Activated CD4-positive, CD25-positive, alpha-beta regulatory T cell treated with anti-CD3 and anti-CD28 coated beads, Interleukin-2, amount 50 U/mL, for 72 hours (primary cell): ENCODE data around the gene ACP3.
"Not testable (repeated sequence)": the region's sequence is repeated elsewhere in the genome, so short reads cannot be mapped to it uniquely, and the experiment has no call there.

Experiments
- DNase-seq: peaks from one replicate; pipeline ENCODE4 v3.0.0; 2021

ACP3 gene

DNA sequence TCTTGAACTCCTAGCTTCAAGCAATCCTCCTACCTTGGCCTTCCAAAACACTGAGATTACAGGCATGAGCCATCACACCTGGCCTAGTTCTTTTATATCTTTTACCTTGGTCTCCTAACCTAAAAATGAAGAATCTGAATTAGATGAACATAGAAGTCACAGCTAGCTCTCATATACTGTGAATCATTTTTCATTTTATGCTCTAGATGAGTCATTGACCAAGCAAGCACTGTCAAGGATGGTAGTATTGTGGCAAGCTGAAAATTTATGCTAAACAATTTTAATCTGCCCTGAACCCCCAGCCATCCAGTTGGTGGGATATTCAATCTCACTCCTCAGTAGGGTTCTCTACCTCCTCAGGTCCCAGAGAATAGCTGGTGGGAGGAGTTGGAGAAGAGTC, 51.8 kb downstream of the ACP3 start:
- no peak for DNase-seq

DNA sequence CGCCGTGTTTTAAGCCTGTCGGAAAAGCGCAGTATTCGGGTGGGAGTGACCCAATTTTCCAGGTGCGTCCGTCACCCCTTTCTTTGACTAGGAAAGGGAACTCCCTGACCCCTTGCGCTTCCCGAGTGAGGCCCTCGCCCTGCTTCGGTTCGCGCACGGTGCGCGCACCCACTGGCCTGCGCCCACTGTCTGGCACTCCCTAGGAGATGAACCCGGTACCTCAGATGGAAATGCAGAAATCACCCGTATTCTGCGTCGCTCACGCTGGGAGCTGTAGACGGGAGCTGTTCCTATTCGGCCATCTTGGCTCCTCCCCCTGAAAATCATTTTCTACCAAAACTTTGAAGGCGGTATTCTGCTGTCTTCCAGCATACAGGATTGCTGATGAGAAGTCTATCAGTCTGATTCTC, 59.7 kb downstream of the ACP3 start:
- DNase-seq, result not testable (repeated sequence)

DNA sequence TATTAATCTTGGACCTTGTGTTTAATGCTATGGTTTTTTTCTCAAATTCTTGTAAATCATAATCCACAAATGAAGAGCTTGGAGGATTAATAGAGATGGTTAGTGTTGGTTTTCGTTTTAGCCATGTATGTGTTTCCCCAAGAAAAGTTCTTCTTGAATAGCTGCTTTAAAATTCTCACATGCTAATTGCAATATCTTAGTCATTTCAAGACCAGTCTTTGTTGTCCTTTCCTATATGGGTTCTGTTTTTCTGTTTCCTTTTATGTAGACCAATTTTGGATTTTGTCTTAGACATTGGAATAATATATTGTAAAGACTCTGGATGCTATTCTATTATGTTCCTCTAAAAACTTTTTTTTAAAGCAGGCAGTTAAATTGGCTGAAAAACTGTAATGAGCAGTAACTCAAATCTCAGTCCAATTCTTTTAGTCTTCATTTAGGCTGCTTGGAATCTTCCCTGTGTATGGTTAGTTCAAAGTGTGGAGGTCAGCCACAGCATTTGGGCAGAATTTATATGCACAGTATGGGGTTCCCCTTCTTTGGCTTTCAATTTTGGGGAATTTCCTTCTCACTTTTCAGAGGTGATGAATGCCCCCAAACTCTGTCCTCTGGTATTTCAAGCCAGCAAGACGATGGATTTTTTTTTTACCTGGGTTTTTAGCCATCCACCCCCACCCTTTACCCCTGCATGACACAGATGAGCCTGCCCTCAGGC, 61.0 kb downstream of the ACP3 start:
- DNase-seq, result no peak

DNA sequence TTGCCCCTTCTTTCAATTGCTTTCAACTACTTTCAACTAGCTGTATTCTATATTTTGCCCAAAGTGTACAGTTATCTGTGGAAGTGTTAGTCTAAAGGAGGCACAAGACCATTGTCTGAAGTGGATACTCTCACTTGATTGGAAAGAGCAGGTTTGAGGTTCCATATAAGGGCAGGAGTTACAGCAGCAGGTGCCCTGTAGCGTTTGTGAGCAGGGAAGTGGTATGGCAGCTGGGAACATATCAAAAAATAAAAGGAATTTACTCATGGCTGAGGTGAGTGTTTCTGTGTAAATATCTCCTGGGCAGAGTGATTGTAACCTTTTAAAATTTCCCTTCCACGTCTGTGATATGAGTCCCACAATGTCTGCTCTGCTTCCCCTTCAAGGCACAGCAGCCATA, 61.6 kb downstream of the ACP3 start:
- no peak for DNase-seq

DNA sequence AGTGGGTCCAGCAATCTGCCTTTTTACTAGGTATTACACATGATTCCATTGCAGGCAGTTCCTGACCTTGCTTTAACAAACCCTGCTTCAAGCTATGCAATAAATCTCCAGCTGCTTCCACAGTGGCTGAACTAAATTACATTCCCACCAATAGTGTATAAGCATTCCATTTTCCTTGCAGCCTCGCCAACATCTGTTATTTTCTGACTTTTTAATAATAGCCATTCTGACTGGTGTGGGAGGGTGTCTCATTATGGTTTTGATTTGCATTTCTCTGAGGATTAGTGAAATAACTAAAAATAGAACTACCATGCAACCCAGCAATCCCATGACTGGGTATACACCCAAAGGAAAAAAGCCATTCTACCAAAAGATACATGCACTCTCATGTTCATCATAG, 63.7 kb downstream of the ACP3 start:
- no peak for DNase-seq

DNA sequence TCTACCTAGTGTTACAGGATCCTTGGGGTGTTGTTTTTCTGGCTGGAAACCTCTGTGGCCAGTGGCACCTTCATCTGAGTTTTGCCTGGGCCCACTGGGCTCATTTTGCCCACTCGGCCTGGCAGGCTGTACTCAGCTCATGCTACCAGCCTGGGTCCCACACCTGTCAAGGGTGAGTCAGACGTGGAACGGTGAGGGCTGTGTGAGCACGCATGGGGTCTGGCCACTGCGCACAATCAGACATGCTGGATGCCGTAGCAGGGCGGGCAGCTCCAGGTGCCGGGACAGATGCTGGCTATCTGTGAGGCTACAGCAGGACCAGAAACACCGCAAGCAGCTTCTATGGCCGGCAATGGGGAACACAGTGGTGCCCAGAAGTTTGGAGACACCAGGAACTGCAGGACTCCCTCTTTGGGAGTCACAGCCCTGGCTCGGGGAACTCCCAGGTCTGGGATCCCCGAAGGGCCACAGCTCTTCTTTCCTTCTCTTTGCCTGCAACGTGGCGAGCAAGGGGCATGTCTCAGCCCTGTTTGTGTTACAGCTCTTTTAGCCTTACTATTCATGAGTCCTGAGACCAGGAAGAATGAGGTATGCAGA, 64.2 kb downstream of the ACP3 start:
- DNase-seq, result no peak

DNA sequence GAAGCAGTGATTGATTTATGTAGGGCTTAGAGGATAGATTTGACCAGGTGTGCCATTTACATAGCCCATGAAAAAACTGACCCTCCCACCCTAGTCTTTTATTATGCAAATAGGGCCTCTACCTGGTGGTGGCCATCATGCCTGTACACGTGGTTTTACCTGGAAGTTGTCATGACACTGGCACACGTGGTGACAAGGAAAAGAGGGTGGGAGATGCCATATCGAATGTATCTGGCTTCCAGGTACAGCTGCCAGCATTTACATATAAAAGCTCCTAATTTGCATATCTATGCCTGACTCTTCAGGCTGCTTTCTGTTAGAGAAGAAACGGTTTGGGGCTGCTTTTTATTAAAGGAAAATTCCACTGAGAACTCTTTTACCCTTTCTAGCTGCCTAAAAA, 65.1 kb downstream of the ACP3 start:
- DNase-seq, result no peak

DNA sequence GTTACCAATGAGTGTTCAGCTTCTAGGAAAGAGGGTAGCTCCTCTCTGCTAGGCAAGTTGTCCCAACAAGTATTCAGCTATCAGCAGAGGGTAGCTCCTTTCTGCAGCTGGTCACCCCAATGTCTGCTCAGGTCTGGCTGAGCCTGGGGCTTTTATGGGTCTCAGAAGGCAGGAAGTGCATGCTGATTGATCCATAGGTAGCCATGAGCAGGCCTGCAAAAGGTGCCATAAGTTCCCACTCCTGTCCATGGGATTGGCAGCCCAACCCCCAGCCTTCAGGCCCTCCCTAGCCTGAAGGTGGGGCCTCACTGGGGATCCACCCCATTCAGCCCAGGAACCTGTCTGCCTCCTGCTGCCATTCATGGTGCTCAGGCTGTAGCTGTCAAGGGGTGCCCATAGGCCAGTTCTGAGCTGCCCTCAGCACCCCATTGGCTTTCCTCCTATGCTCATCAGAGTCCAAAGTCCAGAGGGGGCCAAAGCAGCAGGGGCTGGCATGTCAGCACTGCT, 65.5 kb downstream of the ACP3 start:
- no peak for DNase-seq

DNA sequence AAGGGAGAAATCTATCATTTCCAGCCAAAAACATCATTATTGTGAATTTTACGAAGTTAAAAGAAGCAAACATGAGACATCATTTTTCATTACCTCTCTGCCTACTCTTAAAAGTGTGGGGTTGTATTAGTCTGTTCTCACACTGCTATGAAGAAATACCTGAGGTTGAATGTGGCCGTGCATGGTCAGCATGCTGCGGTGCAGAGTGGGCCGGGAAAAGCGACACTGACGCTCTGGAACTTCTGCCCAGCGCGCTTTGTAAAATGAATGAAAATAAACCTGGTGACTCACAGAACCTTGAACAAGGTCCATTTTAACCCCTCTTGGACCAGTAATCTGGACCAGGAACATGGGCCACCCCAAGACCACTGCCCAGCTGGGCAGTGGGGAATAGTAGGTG, 69.1 kb downstream of the ACP3 start:
- no peak for DNase-seq

DNA sequence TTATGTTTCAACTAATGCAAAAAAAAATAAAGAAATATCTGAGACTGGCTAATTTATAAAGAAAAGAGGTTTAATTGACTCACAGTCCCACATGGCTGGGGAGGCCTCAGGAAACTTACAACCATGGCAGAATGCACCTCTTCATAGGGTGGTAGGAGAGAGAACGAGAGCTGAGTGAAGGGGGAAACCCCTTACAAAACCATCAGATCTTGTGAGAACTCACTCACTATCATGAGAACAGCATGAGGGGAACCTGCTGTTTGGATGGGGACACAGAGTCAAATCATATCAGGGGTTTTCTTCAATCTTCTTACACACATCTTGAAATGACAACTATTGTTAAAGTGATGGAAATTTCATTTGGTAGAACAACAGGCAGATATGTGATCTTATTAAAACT, 75.5 kb downstream of the ACP3 start:
- DNase-seq, result not testable (repeated sequence)

DNA sequence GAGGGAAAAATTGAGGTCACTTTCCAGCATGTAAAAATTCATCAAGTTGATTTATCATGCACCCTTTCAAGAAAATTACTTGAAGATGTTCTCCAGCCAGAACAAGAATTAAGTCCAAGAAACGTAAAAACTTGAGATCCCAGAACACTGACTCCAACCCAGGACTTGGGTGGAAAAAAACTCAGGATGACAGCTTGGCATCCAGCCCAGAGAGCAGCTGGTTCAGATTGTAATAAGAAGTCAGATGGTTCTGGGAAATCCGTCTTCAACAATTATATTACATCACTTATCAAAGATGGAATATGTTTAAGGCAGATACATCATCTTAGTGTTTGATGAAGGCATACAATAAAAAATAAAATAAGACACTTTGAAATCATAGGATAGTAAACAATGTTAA, 77.1 kb downstream of the ACP3 start:
- no peak for DNase-seq

DNA sequence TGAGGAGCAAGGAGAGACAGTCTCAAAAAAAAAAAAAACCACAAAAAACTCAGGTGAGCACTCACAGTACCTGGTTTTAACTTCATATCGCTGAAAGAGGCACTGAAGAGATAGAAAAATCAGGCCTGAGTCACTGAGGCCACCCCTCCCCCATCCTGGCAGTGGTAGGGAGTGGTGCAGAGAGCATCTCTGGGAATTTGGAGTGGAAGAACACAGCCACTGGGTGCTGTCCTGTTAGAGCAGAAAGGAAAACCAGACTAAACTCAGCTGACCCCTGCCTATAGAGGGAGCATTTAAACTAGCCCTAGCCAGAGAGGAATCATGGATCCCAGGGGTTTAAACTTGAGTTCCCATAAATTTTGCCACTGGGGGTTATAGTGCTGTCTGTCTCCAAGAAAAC, 77.9 kb downstream of the ACP3 start:
- no peak for DNase-seq

DNA sequence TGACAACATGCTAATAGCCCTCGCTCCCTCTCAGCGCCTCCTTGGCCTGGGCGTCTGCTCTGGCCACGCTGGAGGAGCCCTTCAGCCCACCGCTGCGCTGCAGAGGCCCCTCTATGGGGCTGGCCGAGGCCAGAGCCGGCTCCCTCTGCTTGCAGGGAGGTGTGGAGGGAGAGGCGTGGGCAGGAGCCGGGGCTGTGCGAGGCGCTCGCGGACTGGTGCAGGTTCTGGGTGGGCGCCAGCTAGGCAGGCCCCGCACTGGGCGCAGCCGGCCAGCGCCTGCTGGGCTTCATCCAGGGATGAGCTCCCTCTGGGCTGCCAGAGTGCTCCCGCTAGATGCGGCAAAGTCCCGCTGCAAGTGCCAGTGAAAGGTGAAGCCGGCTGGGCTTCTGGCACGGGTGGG, 79.0 kb downstream of the ACP3 start:
- no peak for DNase-seq

DNA sequence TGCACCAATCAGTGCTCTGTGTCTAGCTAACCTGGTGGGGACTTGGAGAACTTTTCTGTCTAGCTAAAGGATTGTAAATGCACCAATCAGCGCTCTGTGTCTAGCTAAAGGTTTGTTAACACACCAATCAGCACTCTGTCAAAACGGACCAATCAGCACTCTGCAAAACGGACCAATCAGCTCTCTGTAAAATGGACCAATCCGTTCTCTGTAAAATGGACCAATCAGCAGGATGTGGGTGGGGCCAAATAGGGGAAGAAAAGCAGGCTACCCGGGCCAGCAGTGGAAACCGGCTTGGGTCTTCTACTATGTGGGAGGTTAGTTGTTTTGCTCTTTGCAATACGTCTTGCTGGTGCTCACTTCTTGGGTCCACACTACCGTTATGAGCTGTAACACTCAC, 79.6 kb downstream of the ACP3 start:
- not testable (repeated sequence) for DNase-seq

DNA sequence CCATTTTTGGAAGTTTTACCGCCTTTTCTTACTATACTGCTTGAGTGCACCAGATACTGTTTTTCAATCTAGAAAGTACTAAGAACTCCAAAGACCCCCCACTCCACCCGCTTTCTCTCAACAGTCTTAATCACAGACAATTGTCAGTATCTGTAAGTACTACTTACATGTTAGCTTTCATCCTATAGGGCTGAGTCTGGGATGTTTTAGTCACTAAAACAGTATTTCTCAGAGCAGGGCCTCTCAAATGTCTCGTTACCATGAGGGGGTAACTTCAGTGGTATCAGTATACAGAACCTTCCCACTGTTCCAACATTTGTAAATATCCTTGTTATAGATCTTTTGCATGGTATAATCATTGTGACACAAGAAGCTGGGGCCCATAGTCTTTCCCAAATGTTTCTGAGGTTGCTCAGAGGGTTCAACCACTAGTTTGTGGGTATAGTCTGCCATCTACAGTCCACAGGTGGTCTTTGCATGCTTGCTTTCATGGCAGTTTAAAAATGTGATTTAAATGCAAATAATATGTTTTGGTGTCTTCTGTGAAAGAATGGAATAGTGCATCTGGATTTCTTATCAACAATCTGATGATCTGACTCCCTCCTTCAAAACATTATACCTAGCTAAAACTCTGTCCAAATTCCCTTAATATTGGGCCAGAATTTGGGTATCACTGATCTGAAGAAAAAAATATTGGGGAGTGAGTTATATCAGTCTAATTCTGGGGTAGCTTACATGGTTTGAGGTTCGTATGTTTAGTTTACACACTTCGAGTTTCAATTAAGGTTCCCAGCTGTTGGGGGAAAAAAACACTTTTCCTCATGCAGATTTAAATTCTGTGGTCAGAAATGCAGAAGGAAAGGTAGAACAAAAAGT, 82.1 kb downstream of the ACP3 start:
- DNase-seq, result no peak

DNA sequence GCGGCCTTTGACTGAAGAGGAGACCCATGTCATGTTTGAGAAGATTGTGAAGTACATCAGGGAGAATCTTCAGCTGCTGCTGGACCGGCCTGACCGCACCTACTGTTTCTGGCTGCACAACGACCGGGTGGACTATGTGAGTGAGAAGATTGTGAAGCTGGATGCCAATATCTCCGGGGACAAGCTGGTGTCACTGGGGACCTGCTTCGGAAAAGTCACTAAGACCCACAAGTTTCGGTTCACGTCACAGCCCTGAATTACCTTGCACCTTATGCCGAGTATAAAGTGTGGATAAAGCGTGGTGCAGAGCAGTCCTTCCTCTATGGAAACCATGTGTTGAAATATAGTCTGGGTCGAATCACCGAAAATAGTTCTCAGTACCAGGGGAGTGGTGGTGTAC, 84.0 kb downstream of the ACP3 start:
- DNase-seq, result no peak

DNA sequence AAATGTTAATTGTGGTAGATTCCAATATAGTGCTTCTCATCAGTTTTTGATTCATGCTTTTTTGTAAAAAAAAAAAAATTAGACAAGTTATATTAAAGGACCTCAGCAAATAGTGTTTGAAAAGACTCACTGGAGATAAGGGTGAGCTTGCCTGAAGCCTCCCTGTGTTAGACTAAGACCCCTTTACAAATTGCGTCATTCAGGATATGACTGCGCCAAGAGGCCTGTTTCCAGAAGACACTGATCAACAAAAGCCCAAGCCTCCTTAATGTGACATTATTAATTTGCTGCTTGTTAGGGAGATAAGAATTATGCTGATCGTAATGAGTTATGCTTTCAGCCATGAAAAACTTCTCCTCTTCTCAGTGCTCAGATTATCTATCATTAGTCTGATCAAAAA, 87.1 kb downstream of the ACP3 start:
- no peak for DNase-seq

DNA sequence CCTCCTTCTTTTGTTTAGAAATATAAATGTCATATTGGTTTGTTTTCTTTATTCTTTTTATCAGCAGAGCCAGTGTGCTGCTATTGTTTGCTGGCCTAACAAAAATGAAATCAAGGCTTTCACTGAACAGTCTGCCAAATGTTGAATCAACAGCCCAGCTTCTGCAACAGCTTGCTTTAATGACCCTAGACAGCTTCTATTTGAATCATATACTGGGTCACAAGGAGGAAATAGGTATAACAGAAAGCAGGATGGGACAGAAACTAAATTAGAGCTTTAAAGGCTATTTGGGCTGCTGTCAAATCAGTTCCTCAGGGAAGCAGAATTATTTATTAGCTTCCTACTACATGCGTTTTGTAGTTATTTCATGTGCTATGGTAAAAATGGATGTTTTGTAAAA, 88.0 kb downstream of the ACP3 start:
- no peak for DNase-seq

DNA sequence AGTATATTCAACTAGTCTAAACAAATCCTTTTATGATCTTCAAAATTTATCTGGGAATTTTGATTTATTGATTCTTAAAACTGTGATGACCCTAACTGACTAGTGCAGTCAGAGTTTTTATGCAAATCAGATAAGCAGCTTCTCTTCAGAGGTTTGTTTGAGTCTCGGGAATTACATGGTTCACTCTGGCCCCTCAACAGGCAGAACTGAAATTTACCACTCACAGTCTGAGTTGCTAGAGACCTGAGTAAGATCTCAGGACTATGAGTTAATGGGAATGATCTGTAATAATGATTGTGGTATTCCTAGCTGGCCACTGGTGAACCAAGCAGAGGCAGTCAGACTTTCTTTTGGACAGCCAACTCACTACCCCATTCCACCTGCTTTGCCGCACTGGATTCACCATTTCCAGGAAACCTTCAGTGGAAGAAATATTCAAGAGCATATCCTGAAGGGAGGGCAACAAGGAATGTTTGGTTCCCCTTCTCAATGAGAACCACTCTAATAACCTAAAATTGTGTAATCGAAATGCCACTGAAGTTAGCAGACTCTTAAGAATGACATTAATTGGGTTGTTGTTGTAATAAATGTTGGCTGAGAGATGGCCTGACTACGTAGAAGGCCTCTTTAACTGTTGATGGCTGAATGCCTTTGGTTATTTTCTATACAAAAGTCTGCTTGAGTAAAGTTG, 88.5 kb downstream of the ACP3 start:
- no peak for DNase-seq

DNA sequence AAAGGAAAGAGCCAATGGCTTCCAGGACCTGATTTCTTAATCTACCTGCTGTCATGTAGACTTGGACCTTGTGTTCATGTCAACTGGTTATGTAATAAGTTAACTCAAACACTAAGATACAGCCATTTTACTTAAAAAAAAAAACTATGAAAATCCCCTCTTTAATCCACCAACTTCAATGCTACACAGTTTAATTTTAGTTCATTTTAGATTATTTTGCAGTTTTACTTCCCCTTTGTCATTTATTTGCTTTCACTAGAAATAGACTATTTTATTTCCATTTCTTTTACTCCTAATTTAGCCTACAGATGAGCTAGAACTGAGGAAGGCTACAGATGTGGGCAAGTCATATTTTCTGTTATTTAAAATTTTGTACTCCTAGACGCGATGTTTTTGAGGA, 89.4 kb downstream of the ACP3 start:
- DNase-seq, result no peak

DNA sequence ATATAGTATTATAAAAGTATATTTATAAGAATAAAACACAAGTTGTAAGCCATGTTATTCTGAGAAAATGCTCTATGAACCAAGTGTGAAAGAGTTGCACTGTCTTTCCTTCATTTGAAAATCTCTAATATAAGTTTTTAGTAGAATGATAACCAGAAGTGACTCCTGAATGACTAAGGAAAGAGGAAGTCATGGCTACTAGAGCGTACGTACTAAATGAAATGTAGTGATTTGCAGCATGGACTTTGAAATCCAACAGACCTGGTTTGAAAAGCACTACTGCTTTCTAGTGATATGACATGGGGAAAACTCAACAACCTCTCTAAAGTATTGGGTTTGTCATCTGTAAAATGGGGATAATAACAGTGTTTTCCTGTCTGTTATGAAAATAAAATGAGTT, 89.8 kb downstream of the ACP3 start:
- DNase-seq, result no peak
